ENCODE results near the gene BTBD9.

- TF ChIP-seq CTCF (IDR thresholded peaks at IDR 0.05; ENCODE audit: poor library complexity), result no peak
- no peak for TF ChIP-seq EZH2phosphoT487 (IDR thresholded peaks at IDR 0.05; ENCODE audit: low read depth, severe bottlenecking, unreplicated experiment)
- no peak for TF ChIP-seq EZH2 (IDR thresholded peaks at IDR 0.05; ENCODE audit: borderline replicate concordance)
Observed at GRCh38 chr6:38638941-38639497, 710 bp downstream of the BTBD9 start.

Measured in hepatocyte (in vitro differentiated cells).